Smooth muscle cell (in vitro differentiated cells): ENCODE data around the gene BOK. TPM values are rescaled to one million over a fixed set of nuclear protein-coding genes. Genes with fewer than 3 reads are reported as not detected.

Experiments
- DNase-seq: peaks from one replicate; lab custom pipeline; 2025; ENCODE audit not compliant: unreplicated experiment; lab: John Stamatoyannopoulos, UW
- H2AFZ ChIP-seq: fragments of 200-600 bp; sonication (generic); 2 replicates; pipeline ENCODE4 v1.6.0; 2016; ENCODE audit warnings: antibody characterized with exemption, low read depth, mild to moderate bottlenecking
- H3F3A ChIP-seq: fragments of 200-600 bp; sonication (generic); 2 replicates; pipeline ENCODE4 v1.6.0; 2017; ENCODE audit warnings: antibody characterized with exemption, low read depth
- H3K27ac ChIP-seq: fragments of 200-600 bp; sonication (generic); 2 replicates; pipeline ENCODE4 v1.5.1; 2016; ENCODE audit warnings: low read depth, mild to moderate bottlenecking
- H3K27me3 ChIP-seq: fragments of 200-600 bp; sonication (generic); 2 replicates; pipeline ENCODE4 v1.6.1; 2016; ENCODE audit warnings: low read depth, mild to moderate bottlenecking
- H3K36me3 ChIP-seq: fragments of 200-600 bp; sonication (generic); 2 replicates; pipeline ENCODE4 v1.5.1; 2016; ENCODE audit warnings: low read depth
- H3K4me1 ChIP-seq: fragments of 200-600 bp; sonication (generic); 2 replicates; pipeline ENCODE4 v1.5.1; 2016; ENCODE audit warnings: low read depth
- H3K4me2 ChIP-seq: fragments of 200-600 bp; sonication (generic); 2 replicates; pipeline ENCODE4 v1.6.0; 2016; ENCODE audit warnings: mild to moderate bottlenecking
- H3K4me3 ChIP-seq: fragments of 200-600 bp; sonication (generic); 2 replicates; pipeline ENCODE4 v1.5.1; 2016; ENCODE audit warnings: mild to moderate bottlenecking
- H3K79me2 ChIP-seq: fragments of 200-600 bp; sonication (generic); 2 replicates; pipeline ENCODE4 v1.6.0; 2016; ENCODE audit warnings: low read depth, mild to moderate bottlenecking
- H3K9ac ChIP-seq: fragments of 200-600 bp; sonication (generic); 2 replicates; pipeline ENCODE4 v1.6.0; 2016; ENCODE audit warnings: low read depth
- H3K9me3 ChIP-seq: fragments of 200-600 bp; sonication (generic); replicated peaks from 2 replicates; pipeline ENCODE4 v1.5.1; 2016; ENCODE audit warnings: low read depth
- H4K20me1 ChIP-seq: fragments of 200-600 bp; sonication (generic); 2 replicates; pipeline ENCODE4 v1.6.0; 2016; ENCODE audit warnings: low read depth
- WGBS: methylation state at CpG from one replicate; pipeline ENCODE4 v1.1.7; 2016; ENCODE audit warnings: low lambda C conversion rate; 5-methylcytosine and 5-hydroxymethylcytosine counted together
- polyA plus RNA-seq: library from polyadenylated mRNA; unstranded; fragments of >200 nt; fragmentation: Nextera tagmentation; extraction: Ambion mirVana; gene quantifications from 2 replicates; pipeline ENCODE4 v1.2.1, GENCODE V29; 2016
- total RNA-seq: library from RNA; depleted of rRNA; stranded (reverse); fragments of >200 nt; gene quantifications from 2 replicates; pipeline ENCODE4 v1.2.3, GENCODE V29; 2014
- TF ChIP-seq, protein P1 (sequence below): fragments of 200-600 bp; sonication (generic); IDR thresholded peaks from 2 replicates; pipeline ENCODE4 v1.5.1; 2017; ENCODE audit warnings: borderline replicate concordance, mild to moderate bottlenecking, antibody characterized with exemption; ENCODE audit not compliant: insufficient read depth, poor library complexity, severe bottlenecking

The BOK gene
- total and polyA plus RNA-seq, 2 experiments from 2014 or later: 34.9 to 40.8 TPM

DNA sequence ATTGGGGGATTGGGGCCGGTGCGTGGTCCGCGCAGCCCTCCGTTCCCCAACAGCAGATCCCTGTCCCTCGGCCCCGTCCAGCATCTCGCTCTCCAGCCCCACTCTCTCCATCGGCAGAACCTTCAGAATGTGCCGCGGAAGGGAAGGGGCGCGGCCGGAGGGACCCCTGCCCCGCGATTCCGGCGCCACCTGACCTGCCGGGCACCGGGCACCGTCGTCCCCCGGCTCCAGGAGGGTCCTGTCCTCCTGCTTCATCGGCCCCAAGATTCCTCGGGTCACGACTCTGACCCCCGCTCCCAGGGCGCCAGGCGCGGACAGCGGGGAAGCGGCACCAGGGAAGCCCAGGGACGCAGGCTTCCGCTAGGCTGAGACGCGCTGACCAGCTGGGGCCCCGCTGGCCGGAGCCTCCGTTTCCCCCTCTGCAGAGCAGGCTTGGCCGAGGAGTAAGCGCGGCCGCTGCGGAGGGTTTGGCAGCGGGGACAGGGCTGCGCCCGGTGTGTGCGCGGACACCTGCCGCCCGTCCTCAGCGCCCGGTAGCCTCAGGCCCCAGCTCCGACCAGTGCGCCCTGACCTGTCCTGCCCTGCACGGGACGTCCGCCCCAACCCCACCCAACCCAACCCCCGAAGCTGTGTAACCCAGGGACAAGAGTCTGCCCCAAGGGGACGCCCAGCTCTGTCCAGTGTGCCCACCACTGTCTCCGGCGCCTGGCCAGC lies 16.8 kb upstream of the BOK start:
- H3K4me2 ChIP-seq: peak overlapping the region; percentile 81
- H3K27me3 ChIP-seq: peaks cover 24% of the 10 kb centered on the region

DNA sequence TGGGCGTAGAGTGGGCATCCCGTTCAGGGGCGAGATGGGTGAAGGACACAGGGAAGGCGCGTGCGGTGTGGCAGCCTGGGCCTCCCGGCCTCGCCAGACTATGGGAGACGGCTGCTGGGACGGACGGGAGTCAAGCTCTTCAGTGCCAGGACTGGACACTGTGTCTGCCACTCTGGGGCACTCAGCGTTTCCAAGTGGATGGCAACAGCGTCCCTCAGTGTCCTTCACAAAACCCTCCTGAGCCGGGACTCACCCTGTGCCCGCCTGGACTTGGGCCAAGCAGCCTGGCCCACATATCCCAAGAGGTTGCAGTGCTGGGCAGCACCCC lies 16.3 kb upstream of the BOK start:
- no peak for DNase-seq
- Histone ChIP-seq H3K27ac (no peak overlapping the region), H3K4me3 (no peak overlapping the region), H3K9me3 (no peaks in the 10 kb centered on the region), H3K4me1 (peaks cover 14% of the 10 kb centered on the region), H4K20me1 (no peaks in the 10 kb centered on the region), H3K36me3 (no peaks in the 10 kb centered on the region), H3F3A (peaks cover 7% of the 10 kb centered on the region), H3K4me2 (no peak overlapping the region), H3K27me3 (peaks cover 24% of the 10 kb centered on the region), H2AFZ (no peak overlapping the region), H3K79me2 (no peaks in the 10 kb centered on the region), H3K9ac (no peak overlapping the region)
- WGBS: 84% methylated on average over 14 of the region's 15 CpGs
- TF ChIP-seq, protein P1, sequence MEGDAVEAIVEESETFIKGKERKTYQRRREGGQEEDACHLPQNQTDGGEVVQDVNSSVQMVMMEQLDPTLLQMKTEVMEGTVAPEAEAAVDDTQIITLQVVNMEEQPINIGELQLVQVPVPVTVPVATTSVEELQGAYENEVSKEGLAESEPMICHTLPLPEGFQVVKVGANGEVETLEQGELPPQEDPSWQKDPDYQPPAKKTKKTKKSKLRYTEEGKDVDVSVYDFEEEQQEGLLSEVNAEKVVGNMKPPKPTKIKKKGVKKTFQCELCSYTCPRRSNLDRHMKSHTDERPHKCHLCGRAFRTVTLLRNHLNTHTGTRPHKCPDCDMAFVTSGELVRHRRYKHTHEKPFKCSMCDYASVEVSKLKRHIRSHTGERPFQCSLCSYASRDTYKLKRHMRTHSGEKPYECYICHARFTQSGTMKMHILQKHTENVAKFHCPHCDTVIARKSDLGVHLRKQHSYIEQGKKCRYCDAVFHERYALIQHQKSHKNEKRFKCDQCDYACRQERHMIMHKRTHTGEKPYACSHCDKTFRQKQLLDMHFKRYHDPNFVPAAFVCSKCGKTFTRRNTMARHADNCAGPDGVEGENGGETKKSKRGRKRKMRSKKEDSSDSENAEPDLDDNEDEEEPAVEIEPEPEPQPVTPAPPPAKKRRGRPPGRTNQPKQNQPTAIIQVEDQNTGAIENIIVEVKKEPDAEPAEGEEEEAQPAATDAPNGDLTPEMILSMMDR: no peak

More for the DNA sequence above, 16.8 kb upstream of the BOK start:
- no peak overlapping the region for H3K4me3 ChIP-seq
- H3K79me2 ChIP-seq: no peaks in the 10 kb centered on the region
- peaks cover 7% of the 10 kb centered on the region for H3F3A ChIP-seq
- no peaks in the 10 kb centered on the region for H4K20me1 ChIP-seq
- no peak overlapping the region for H3K9ac ChIP-seq
- no peak overlapping the region for H3K27ac ChIP-seq
- H3K36me3 ChIP-seq: no peaks in the 10 kb centered on the region
- DNase-seq: no peak
- H2AFZ ChIP-seq: no peak overlapping the region
- WGBS: 24% methylated on average over 38 of the region's 62 CpGs
- H3K9me3 ChIP-seq: no peaks in the 10 kb centered on the region
- TF ChIP-seq, protein P1: no peak
- H3K4me1 ChIP-seq: peaks cover 12% of the 10 kb centered on the region

DNA sequence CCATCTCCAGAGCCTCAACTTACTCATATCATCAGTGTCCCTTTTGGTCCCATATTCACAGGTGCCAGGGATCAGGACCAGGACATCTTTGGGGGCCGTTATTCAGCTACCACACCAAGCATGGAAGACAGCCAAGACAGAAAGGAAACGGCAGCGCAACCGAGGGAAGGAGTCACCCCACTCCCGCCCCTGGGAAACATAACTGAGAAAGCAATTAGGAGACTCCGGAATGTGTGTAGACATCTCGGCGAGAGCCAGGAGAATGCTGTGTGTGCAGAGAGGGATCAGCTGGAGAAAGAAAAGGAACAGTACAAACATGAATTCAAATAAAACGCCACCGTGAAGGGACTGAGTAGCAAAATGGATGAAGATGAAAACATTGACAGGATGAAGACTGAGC lies 13.4 kb upstream of the BOK start:
- Histone ChIP-seq H3K9me3 (no peaks in the 10 kb centered on the region), H3K4me1 (peaks cover 14% of the 10 kb centered on the region), H3K27ac (no peak overlapping the region), H3F3A (peaks cover 12% of the 10 kb centered on the region), H3K4me2 (no peak overlapping the region), H3K36me3 (no peaks in the 10 kb centered on the region), H2AFZ (no peak overlapping the region), H3K4me3 (no peak overlapping the region), H3K27me3 (peaks cover 24% of the 10 kb centered on the region), H4K20me1 (no peaks in the 10 kb centered on the region), H3K9ac (no peak overlapping the region), H3K79me2 (no peaks in the 10 kb centered on the region)
- 64% methylated on average over 10 of the region's 10 CpGs for WGBS
- DNase-seq: no peak
- TF ChIP-seq, protein P1: no peak
